Mesenchymal stem cell (in vitro differentiated cells and primary cell): ENCODE data around the gene KATNB1.

Experiments
- DNase-seq: peaks from one replicate; pipeline ENCODE4 v3.0.0-alpha.2; 2013
- H2AFZ ChIP-seq: one replicate; pipeline ENCODE4 v1.6.1; 2013; ENCODE audit warnings: low read depth, mild to moderate bottlenecking, control low read depth, inconsistent platforms, low read length, moderate library complexity
- H2AK5ac ChIP-seq: 2 replicates; pipeline ENCODE4 v1.6.1; 2013; ENCODE audit warnings: low read length, moderate library complexity, mild to moderate bottlenecking, inconsistent platforms; ENCODE audit not compliant: severe bottlenecking
- H2BK120ac ChIP-seq: one replicate; pipeline ENCODE4 v1.6.1; 2013; ENCODE audit warnings: low read depth, mild to moderate bottlenecking, inconsistent platforms, low read length, moderate library complexity
- H2BK12ac ChIP-seq, 2 experiments: one replicate each; pipeline ENCODE4 v1.6.1; 2013; ENCODE audit warnings: inconsistent platforms in 2 of 2, low read length in 2 of 2, mild to moderate bottlenecking in 2 of 2, moderate library complexity in 2 of 2, control low read depth in 1 of 2
- H2BK15ac ChIP-seq: one replicate; pipeline ENCODE4 v1.6.1; 2013; ENCODE audit warnings: mild to moderate bottlenecking, low read depth, inconsistent platforms; ENCODE audit not compliant: poor library complexity, severe bottlenecking
- H2BK5ac ChIP-seq: 2 replicates; pipeline ENCODE4 v1.6.1; 2013; ENCODE audit warnings: low read depth, mild to moderate bottlenecking, low read length, control low read depth, inconsistent platforms; ENCODE audit not compliant: poor library complexity, severe bottlenecking
- H3K14ac ChIP-seq, 2 experiments: one replicate each; pipeline ENCODE4 v1.6.1; 2013; ENCODE audit warnings: inconsistent platforms in 2 of 2, low read length in 2 of 2, control low read depth in 1 of 2, mild to moderate bottlenecking in 1 of 2, moderate library complexity in 1 of 2
- H3K18ac ChIP-seq, 2 experiments: one replicate each; pipeline ENCODE4 v1.6.1; 2013; ENCODE audit warnings: inconsistent platforms in 2 of 2, low read length in 2 of 2, control low read depth in 1 of 2, low read depth in 1 of 2, mild to moderate bottlenecking in 1 of 2
- H3K23ac ChIP-seq, 2 experiments: one replicate each; pipeline ENCODE4 v1.6.1; 2013; ENCODE audit warnings: inconsistent platforms in 2 of 2, low read length in 2 of 2, mild to moderate bottlenecking in 2 of 2, moderate library complexity in 2 of 2, control low read depth in 1 of 2
- H3K27ac ChIP-seq: 2 replicates; pipeline ENCODE4 v1.5.1; 2013; ENCODE audit warnings: mild to moderate bottlenecking, moderate library complexity, low read length, control low read depth, inconsistent platforms; ENCODE audit not compliant: poor library complexity, severe bottlenecking
- H3K27me3 ChIP-seq, 2 experiments: 2 replicates each; pipeline versions ENCODE4 v1.6.1 to v1.7.0; 2013; ENCODE audit warnings: low read length in 2 of 2, mild to moderate bottlenecking in 2 of 2, moderate library complexity in 2 of 2, control low read depth in 1 of 2, inconsistent platforms in 1 of 2; ENCODE audit not compliant: control insufficient read depth in 1 of 2, insufficient read depth in 1 of 2
- H3K36me3 ChIP-seq, 2 experiments: 2 replicates each; pipeline versions ENCODE4 v1.6.1 to v1.7.0; 2013; ENCODE audit warnings: low read length in 2 of 2, control low read depth in 1 of 2, inconsistent platforms in 1 of 2, low read depth in 1 of 2, mild to moderate bottlenecking in 1 of 2; ENCODE audit not compliant: insufficient read depth in 2 of 2, control insufficient read depth in 1 of 2
- H3K4ac ChIP-seq, 2 experiments: one replicate each; pipeline ENCODE4 v1.6.1; 2013; ENCODE audit warnings: inconsistent platforms in 2 of 2, low read length in 2 of 2, mild to moderate bottlenecking in 2 of 2, moderate library complexity in 2 of 2, control low read depth in 1 of 2, low read depth in 1 of 2
- H3K4me1 ChIP-seq: 2 replicates; pipeline ENCODE4 v1.6.1; 2013; ENCODE audit warnings: low read depth, low read length, control low read depth; ENCODE audit not compliant: control insufficient read depth, insufficient read depth
- H3K4me2 ChIP-seq: 2 replicates; pipeline ENCODE4 v1.6.1; 2013; ENCODE audit warnings: low read length, mild to moderate bottlenecking, inconsistent platforms; ENCODE audit not compliant: poor library complexity, severe bottlenecking
- H3K4me3 ChIP-seq, 2 experiments: 2 replicates each; pipeline versions ENCODE4 v1.5.1 to v1.7.0; 2013; ENCODE audit warnings: low read length in 2 of 2, mild to moderate bottlenecking in 2 of 2, control low read depth in 1 of 2, low read depth in 1 of 2; ENCODE audit not compliant: insufficient read depth in 1 of 2
- H3K79me1 ChIP-seq: replicated peaks from 2 replicates; pipeline ENCODE4 v1.6.1; 2013; ENCODE audit warnings: mild to moderate bottlenecking, control low read depth, low read length, inconsistent platforms; ENCODE audit not compliant: poor library complexity, severe bottlenecking
- H3K9ac ChIP-seq: 2 replicates; pipeline ENCODE4 v1.7.0; 2013; ENCODE audit warnings: mild to moderate bottlenecking, low read length, moderate library complexity
- H3K9me3 ChIP-seq: 2 replicates; pipeline ENCODE4 v1.7.0; 2013; ENCODE audit warnings: mild to moderate bottlenecking, low read length; ENCODE audit not compliant: control insufficient read depth
- H4K8ac ChIP-seq: one replicate; pipeline ENCODE4 v1.6.1; 2013; ENCODE audit warnings: inconsistent platforms, mild to moderate bottlenecking, low read length, moderate library complexity
- H4K91ac ChIP-seq: one replicate; pipeline ENCODE4 v1.6.1; 2013; ENCODE audit warnings: mild to moderate bottlenecking, low read length, inconsistent platforms
- WGBS: methylation state at CpG from one replicate; pipeline ENCODE4 v1.1.7; 2013; ENCODE audit warnings: mixed read lengths; 5-methylcytosine and 5-hydroxymethylcytosine counted together

The KATNB1 gene

GRCh38 chr16:57734308-57734924, 1.2 kb upstream of the KATNB1 start:
- H3K79me1 ChIP-seq, result peaks cover 20% of the 10 kb centered on the region
- no peak overlapping the region for H2BK15ac ChIP-seq
- H2BK120ac ChIP-seq, result peak overlapping the region; percentile 24
- H4K8ac ChIP-seq, result peak overlapping the region; percentile 88
- peaks cover 3 to 6% of the 10 kb centered on the region in 2 experiments for H3K27me3 ChIP-seq
- peak overlapping the region; percentile 90 for H3K4ac ChIP-seq
- H3K9me3 ChIP-seq, result peaks cover 6% of the 10 kb centered on the region
- H2AFZ ChIP-seq, result peak overlapping the region; percentile 85
- H2AK5ac ChIP-seq, result peak overlapping the region; percentile 85
- H3K14ac ChIP-seq, result peak overlapping the region in 1 of 2 experiments; percentile 93
- peak overlapping the region in 1 of 2 experiments; percentile 14 for H3K23ac ChIP-seq
- H3K4me1 ChIP-seq, result peaks cover 14% of the 10 kb centered on the region
- H3K9ac ChIP-seq, result peak overlapping the region; percentile 99
- H3K4me3 ChIP-seq, result peak overlapping the region; percentile 63 to 95
- DNase-seq, result no peak
- H3K18ac ChIP-seq, result peak overlapping the region; percentile 56 to 95
- peak overlapping the region; percentile 79 for H3K27ac ChIP-seq
- peaks cover 8 to 10% of the 10 kb centered on the region in 2 experiments for H3K36me3 ChIP-seq
- WGBS, result 83% methylated on average over 19 of the region's 20 CpGs
- H3K4me2 ChIP-seq, result peak overlapping the region; percentile 88
- H2BK5ac ChIP-seq, result no peak overlapping the region
- peak overlapping the region; percentile 62 for H4K91ac ChIP-seq
- no peak overlapping the region for H2BK12ac ChIP-seq

- H3K4me2 ChIP-seq, result peak overlapping the region; percentile 93
- 8% methylated on average over 45 of the region's 45 CpGs for WGBS
- peak overlapping the region; percentile 85 for H2AK5ac ChIP-seq
Observed at GRCh38 chr16:57734925-57735754, 430 bp upstream of the KATNB1 start.

GRCh38 chr16:57736419-57737351, 1.1 kb downstream of the KATNB1 start:
- Histone ChIP-seq H3K18ac (peak overlapping the region; percentile 1 to 23), H3K23ac (peak overlapping the region in 1 of 2 experiments; percentile 4), H2AFZ (no peak overlapping the region), H3K4me1 (peaks cover 14% of the 10 kb centered on the region), H4K91ac (no peak overlapping the region), H3K14ac (no peak overlapping the region), H2BK15ac (peak overlapping the region; percentile 9), H3K4ac (no peak overlapping the region), H3K27ac (peak overlapping the region; percentile 39), H3K4me2 (peak overlapping the region; percentile 93), H3K36me3 (peaks cover 10 to 25% of the 10 kb centered on the region in 2 experiments), H2BK120ac (no peak overlapping the region), H4K8ac (peak overlapping the region; percentile 3), H3K79me1 (peaks cover 36% of the 10 kb centered on the region), H3K27me3 (no peaks in the 10 kb centered on the region), H3K9me3 (peaks cover 6% of the 10 kb centered on the region), H2AK5ac (no peak overlapping the region), H2BK5ac (peak overlapping the region; percentile 67), H3K4me3 (peak overlapping the region; percentile 93 to 98), H3K9ac (peak overlapping the region; percentile 88), H2BK12ac (no peak overlapping the region)
- WGBS, result 22% methylated on average over 22 of the region's 23 CpGs
- DNase-seq, result peak; percentile 91

More at GRCh38 chr16:57734925-57735754, 430 bp upstream of the KATNB1 start:
- peak overlapping the region; percentile 99 for H3K9ac ChIP-seq
- peaks cover 14% of the 10 kb centered on the region for H3K4me1 ChIP-seq
- peaks cover 6% of the 10 kb centered on the region for H3K9me3 ChIP-seq
- H3K23ac ChIP-seq, result peak overlapping the region in 1 of 2 experiments; percentile 14
- H3K36me3 ChIP-seq, result peaks cover 10 to 13% of the 10 kb centered on the region in 2 experiments
- peak; percentile 100 for DNase-seq
- H2BK120ac ChIP-seq, result peak overlapping the region; percentile 24
- H3K4me3 ChIP-seq, result peak overlapping the region; percentile 95 to 98
- H3K27ac ChIP-seq, result peak overlapping the region; percentile 79
- H3K4ac ChIP-seq, result peak overlapping the region; percentile 90
- H4K91ac ChIP-seq, result peak overlapping the region; percentile 62
- no peak overlapping the region for H2BK15ac ChIP-seq
- H3K79me1 ChIP-seq, result peaks cover 27% of the 10 kb centered on the region
- no peak overlapping the region for H2BK12ac ChIP-seq
- peaks cover 3 to 6% of the 10 kb centered on the region in 2 experiments for H3K27me3 ChIP-seq
- peak overlapping the region; percentile 85 for H2AFZ ChIP-seq
- peak overlapping the region in 1 of 2 experiments; percentile 93 for H3K14ac ChIP-seq
- H3K18ac ChIP-seq, result peak overlapping the region; percentile 56 to 95
- peak overlapping the region; percentile 88 for H4K8ac ChIP-seq
- peak overlapping the region; percentile 3 for H2BK5ac ChIP-seq
